Memory B cell (primary cell): Measurements from ENCODE around the gene UCP3.
"Not testable (repeated sequence)": the region's sequence is repeated elsewhere in the genome, so short reads cannot be mapped to it uniquely, and the experiment has no call there.

ENCODE experiments used
- ATAC-seq: fragments of 150-1000 bp; cut with Tn5 transposase; 2 replicates; pipeline ENCODE4 v1.10.0; 2021; ENCODE audit warnings: low read depth, mild to moderate bottlenecking, moderate library complexity
- DNase-seq, 2 donors: peaks; one replicate each; pipeline ENCODE4 v3.0.0; 2022; ENCODE audit warnings: low spot score in 2 of 2
- H3K27ac Mint-ChIP-seq: one replicate; pipeline ENCODE4 v1.8.0; 2022; ENCODE audit warnings: mild to moderate bottlenecking, moderate library complexity, mixed read lengths
- H3K27me3 Mint-ChIP-seq: one replicate; pipeline ENCODE4 v1.8.0; 2022; ENCODE audit warnings: mixed read lengths
- H3K36me3 Mint-ChIP-seq: one replicate; pipeline ENCODE4 v1.8.0; 2022; ENCODE audit warnings: mild to moderate bottlenecking, mixed read lengths
- H3K4me1 Mint-ChIP-seq: one replicate; pipeline ENCODE4 v1.8.0; 2022; ENCODE audit warnings: mixed read lengths
- H3K4me3 Mint-ChIP-seq: one replicate; pipeline ENCODE4 v1.8.0; 2022; ENCODE audit warnings: mild to moderate bottlenecking, moderate library complexity, mixed read lengths
- H3K9me3 Mint-ChIP-seq: one replicate; pipeline ENCODE4 v1.8.0; 2022; ENCODE audit warnings: mixed read lengths

The UCP3 gene

GRCh38 chr11:74000307-74001133 lies 8.4 kb downstream of the UCP3 start:
- ATAC-seq, result no peak
- Mint-ChIP-seq H3K27ac (peak overlapping the region; percentile 100), H3K27me3 (no peaks in the 10 kb centered on the region), H3K36me3 (peaks cover 6% of the 10 kb centered on the region), H3K4me1 (peaks cover 26% of the 10 kb centered on the region), H3K9me3 (no peaks in the 10 kb centered on the region), H3K4me3 (no peak overlapping the region)
- DNase-seq, result no peak

- H3K27ac Mint-ChIP-seq, result peak overlapping the region; percentile 100
Measured at GRCh38 chr11:73999581-74000306, 9.1 kb downstream of the UCP3 start.

GRCh38 chr11:73998846-73999575 lies 9.9 kb downstream of the UCP3 start:
- Mint-ChIP-seq H3K4me3 (peak overlapping the region; percentile 53), H3K9me3 (no peaks in the 10 kb centered on the region), H3K4me1 (peaks cover 24% of the 10 kb centered on the region), H3K36me3 (peaks cover 4% of the 10 kb centered on the region), H3K27me3 (no peaks in the 10 kb centered on the region), H3K27ac (peak overlapping the region; percentile 100)
- DNase-seq, result no peak
- ATAC-seq, result no peak

More at GRCh38 chr11:73999581-74000306, 9.1 kb downstream of the UCP3 start:
- ATAC-seq (peak; percentile 48), DNase-seq (no peak)
- peaks cover 24% of the 10 kb centered on the region for H3K4me1 Mint-ChIP-seq
- H3K27me3 Mint-ChIP-seq, result no peaks in the 10 kb centered on the region
- peak overlapping the region; percentile 53 for H3K4me3 Mint-ChIP-seq
- no peaks in the 10 kb centered on the region for H3K9me3 Mint-ChIP-seq
- peaks cover 4% of the 10 kb centered on the region for H3K36me3 Mint-ChIP-seq

- no peaks in the 10 kb centered on the region for H3K36me3 Mint-ChIP-seq
Measured at GRCh38 chr11:73997120-73997770, 11.6 kb downstream of the UCP3 start.

GRCh38 chr11:73996161-73996747 lies 12.6 kb downstream of the UCP3 start:
- Mint-ChIP-seq H3K36me3 (no peaks in the 10 kb centered on the region), H3K27me3 (no peaks in the 10 kb centered on the region), H3K4me1 (peaks cover 37% of the 10 kb centered on the region), H3K27ac (peak overlapping the region; percentile 100), H3K9me3 (no peaks in the 10 kb centered on the region), H3K4me3 (peak overlapping the region; percentile 52)
- DNase-seq, result no peak
- ATAC-seq, result no peak

More at GRCh38 chr11:73997120-73997770, 11.6 kb downstream of the UCP3 start:
- Mint-ChIP-seq H3K4me3 (peak overlapping the region; percentile 33), H3K27me3 (no peaks in the 10 kb centered on the region), H3K9me3 (no peaks in the 10 kb centered on the region), H3K4me1 (peaks cover 30% of the 10 kb centered on the region), H3K27ac (peak overlapping the region; percentile 100)
- ATAC-seq (peak; percentile 26), DNase-seq (no peak)

GRCh38 chr11:73995731-73996130 lies 13.2 kb downstream of the UCP3 start:
- Mint-ChIP-seq H3K4me1 (peaks cover 40% of the 10 kb centered on the region), H3K27ac (peak overlapping the region; percentile 100), H3K36me3 (no peaks in the 10 kb centered on the region), H3K9me3 (no peaks in the 10 kb centered on the region), H3K4me3 (peak overlapping the region; percentile 52), H3K27me3 (no peaks in the 10 kb centered on the region)
- no peak for DNase-seq
- ATAC-seq, result peak; percentile 54

GRCh38 chr11:73995247-73995646 lies 13.6 kb downstream of the UCP3 start:
- H3K27me3 Mint-ChIP-seq, result no peaks in the 10 kb centered on the region
- no peaks in the 10 kb centered on the region for H3K9me3 Mint-ChIP-seq
- no peaks in the 10 kb centered on the region for H3K36me3 Mint-ChIP-seq
- H3K4me1 Mint-ChIP-seq, result peaks cover 40% of the 10 kb centered on the region
- ATAC-seq (peak; percentile 71), DNase-seq (peak in 1 of 2 donors; percentile 72)
- H3K27ac Mint-ChIP-seq, result peak overlapping the region; percentile 100
- H3K4me3 Mint-ChIP-seq, result peak overlapping the region; percentile 52

- H3K27ac Mint-ChIP-seq, result peak overlapping the region; percentile 91
- peak; percentile 40 for ATAC-seq
- DNase-seq, result no peak
- H3K27me3 Mint-ChIP-seq, result no peaks in the 10 kb centered on the region
- H3K4me3 Mint-ChIP-seq, result peak overlapping the region; percentile 49
- H3K4me1 Mint-ChIP-seq, result peaks cover 24% of the 10 kb centered on the region
- H3K9me3 Mint-ChIP-seq, result no peaks in the 10 kb centered on the region
- no peaks in the 10 kb centered on the region for H3K36me3 Mint-ChIP-seq
Measured at GRCh38 chr11:73991471-73992006, 17.3 kb downstream of the UCP3 start.

GRCh38 chr11:73990730-73991129 lies 18.2 kb downstream of the UCP3 start:
- Mint-ChIP-seq H3K9me3 (no peaks in the 10 kb centered on the region), H3K4me1 (peaks cover 21% of the 10 kb centered on the region), H3K36me3 (no peaks in the 10 kb centered on the region), H3K4me3 (no peak overlapping the region), H3K27ac (no peak overlapping the region), H3K27me3 (no peaks in the 10 kb centered on the region)
- ATAC-seq, result no peak
- DNase-seq, result no peak

- Mint-ChIP-seq H3K4me3 (no peak overlapping the region), H3K4me1 (peaks cover 17% of the 10 kb centered on the region), H3K9me3 (no peaks in the 10 kb centered on the region), H3K27me3 (no peaks in the 10 kb centered on the region), H3K36me3 (no peaks in the 10 kb centered on the region), H3K27ac (no peak overlapping the region)
- ATAC-seq (no peak), DNase-seq (no peak)
Measured at GRCh38 chr11:73989156-73989555, 19.7 kb downstream of the UCP3 start.

GRCh38 chr11:73988227-73988626 lies 20.7 kb downstream of the UCP3 start:
- no peak overlapping the region for H3K27ac Mint-ChIP-seq

GRCh38 chr11:73985661-73986060 lies 23.2 kb downstream of the UCP3 start:
- not testable (repeated sequence) for H3K27me3 Mint-ChIP-seq, H3K9me3 Mint-ChIP-seq, H3K27ac Mint-ChIP-seq, H3K4me3 Mint-ChIP-seq, DNase-seq, ATAC-seq
- H3K4me1 Mint-ChIP-seq, result peaks cover 17% of the 10 kb centered on the region
- peaks cover 16% of the 10 kb centered on the region for H3K36me3 Mint-ChIP-seq

More at GRCh38 chr11:73988227-73988626, 20.7 kb downstream of the UCP3 start:
- Mint-ChIP-seq H3K4me3 (no peak overlapping the region), H3K9me3 (no peaks in the 10 kb centered on the region), H3K4me1 (peaks cover 22% of the 10 kb centered on the region), H3K27me3 (no peaks in the 10 kb centered on the region), H3K36me3 (no peaks in the 10 kb centered on the region)
- ATAC-seq, result no peak
- no peak for DNase-seq
